ENCODE measurements around the gene TBC1D13. TPM values are rescaled to one million over a fixed set of nuclear protein-coding genes. Genes with fewer than 3 reads are reported as not detected.
A peak's percentile ranks its signal among the peaks of the same experiment; 100 is the strongest.

The TBC1D13 gene
- polyA plus RNA-seq, 2 of the 4 experiments (the other 2 are of a cell fraction): 13.9 to 17.6 TPM

GRCh38 chr9:128785427-128785826 is 1.6 kb upstream of the TBC1D13 start:
- POLR2A ChIA-PET: no interaction called here
- no peak for TF ChIP-seq ESRRA (IDR thresholded peaks at IDR 0.05; ENCODE audit: borderline replicate concordance, low read length)
- TF ChIP-seq CEBPB (IDR thresholded peaks at IDR 0.05): peak in 1 of 2 experiments; percentile 20; a peak in 1 of 4 replicates
- peaks cover 14% of the 10 kb centered on the region for H3K4me1 ChIP-seq
- ATAC-seq (no peak), DNase-seq (ENCODE audit: low read depth in 1 of 2, low spot score in 1 of 2) (no peak), FAIRE-seq (no peak)
- H3K4me2 ChIP-seq: no peak overlapping the region
- CTCF ChIA-PET: interaction anchor here (0.6 to 0.7 kb wide), 3 partner anchors 18 to 39 kb away, joined by 3 read pairs; no protein-coding TSS in a partner anchor
- H3K4me3 ChIP-seq: no peak overlapping the region
- 89% methylated on average over 6 of the region's 6 CpGs for WGBS (ENCODE audit: missing lambda C conversion rate)
- no peaks in the 10 kb centered on the region for H3K9me3 ChIP-seq
- H3K27ac ChIP-seq: no peak overlapping the region

- DNase-seq (ENCODE audit: low read depth in 1 of 2, low spot score in 1 of 2) (peak in 1 of 2 experiments; percentile 33), FAIRE-seq (no peak), ATAC-seq (peak in 1 of 2 experiments; percentile 14; a peak in 3 of 6 replicates)
- ChIA-PET POLR2A (interaction anchor here (1.5 kb wide), 1 partner anchor 30 kb away, joined by 6 read pairs; the partner anchor contains the start of gene ENDOG), CTCF (interaction anchor here (1.0 to 1.8 kb wide), 4 partner anchors 23 to 111 kb away, joined by 3 to 10 read pairs (median 4); no protein-coding TSS in a partner anchor)
- Histone ChIP-seq H3K4me2 (peak overlapping the region; percentile 74), H3K4me1 (peaks cover 14% of the 10 kb centered on the region), H3K4me3 (peak overlapping the region; percentile 83), H3K27ac (peak overlapping the region; percentile 82 to 99), H3K9me3 (no peaks in the 10 kb centered on the region)
- 18% methylated on average over 6 of the region's 7 CpGs for WGBS (ENCODE audit: missing lambda C conversion rate)
- TF ChIP-seq USF2 (IDR thresholded peaks at IDR 0.05) (no peak), HOXB5 (CRISPR knock-in tag; IDR thresholded peaks at IDR 0.05) (no peak), E2F6 (IDR thresholded peaks at IDR 0.05; ENCODE audit: borderline replicate concordance, low read depth) (no peak), MYC (IDR thresholded peaks at IDR 0.05; ENCODE audit: borderline replicate concordance, low read length) (no peak), ZC3H11A (IDR thresholded peaks at IDR 0.05) (no peak), MAFK (IDR thresholded peaks at IDR 0.05; ENCODE audit: partially characterized antibody) (no peak), CEBPB (IDR thresholded peaks at IDR 0.05) (no peak), PBX3 (IDR thresholded peaks at IDR 0.05) (no peak), FOSL2 (IDR thresholded peaks at IDR 0.05) (no peak), FOSL2 (CRISPR knock-in tag; IDR thresholded peaks at IDR 0.05) (no peak), ZFP36 (IDR thresholded peaks at IDR 0.05; ENCODE audit: borderline replicate concordance, partially characterized antibody) (no peak), HOXB13 (CRISPR knock-in tag; IDR thresholded peaks at IDR 0.05; ENCODE audit: low read depth) (no peak), CBX2 (IDR thresholded peaks at IDR 0.05; ENCODE audit: borderline replicate concordance, low read depth) (no peak)
These were observed 606 bp downstream of the TBC1D13 start for GRCh38 chr9:128787659-128788058.

GRCh38 chr9:128788445-128788844 is 1.4 kb downstream of the TBC1D13 start:
- WGBS (ENCODE audit: missing lambda C conversion rate): 100% methylated on average over 1 of the region's 1 CpG
- ChIA-PET POLR2A (interaction anchor here (0.6 to 1.5 kb wide), 4 partner anchors 17 to 231 kb away, joined by 3 to 6 read pairs (median 4); partner anchors contain the start of genes ENDOG and ZER1), CTCF (interaction anchor here (0.8 to 1.8 kb wide), 7 partner anchors 22 to 153 kb away, joined by 3 to 10 read pairs (median 3); no protein-coding TSS in a partner anchor)
- ATAC-seq (no peak), FAIRE-seq (no peak), DNase-seq (ENCODE audit: low read depth in 1 of 2, low spot score in 1 of 2) (no peak)
- Histone ChIP-seq H3K4me1 (peaks cover 11% of the 10 kb centered on the region), H3K4me3 (peak overlapping the region; percentile 83; the same call in 2 of the 3 replicates), H3K4me2 (peak overlapping the region; percentile 74), H3K27ac (peak overlapping the region in 1 of 2 experiments; percentile 99; a peak in 2 of 6 replicates), H3K9me3 (no peaks in the 10 kb centered on the region)
- no peak for TF ChIP-seq RCOR1 (IDR thresholded peaks at IDR 0.05; ENCODE audit: low read depth, low read length)

GRCh38 chr9:128790536-128790935 is 3.5 kb downstream of the TBC1D13 start:
- DNase-seq (ENCODE audit: low read depth in 1 of 2, low spot score in 1 of 2) (no peak), FAIRE-seq (no peak), ATAC-seq (no peak)
- ChIA-PET CTCF (interaction anchor here (2.3 to 3.1 kb wide), 2 partner anchors 27 to 138 kb away, joined by 5 to 12 read pairs; partner anchors contain the start of gene ENDOG), POLR2A (no interaction called here)
- no peak for TF ChIP-seq E2F6 (IDR thresholded peaks at IDR 0.05; ENCODE audit: borderline replicate concordance, low read depth)
- TF ChIP-seq BCL3 (IDR thresholded peaks at IDR 0.05): no peak
- no peak for TF ChIP-seq KDM1A (IDR thresholded peaks at IDR 0.05; ENCODE audit: low read depth)
- Histone ChIP-seq H3K4me2 (no peak overlapping the region), H3K4me3 (no peak overlapping the region), H3K4me1 (peaks cover 6% of the 10 kb centered on the region; the same call in 2 of the 3 replicates), H3K27ac (no peak overlapping the region), H3K9me3 (no peaks in the 10 kb centered on the region)
- WGBS (ENCODE audit: missing lambda C conversion rate): 89% methylated on average over 4 of the region's 4 CpGs

Measured in A549 (cell line).